Effector CD4-positive, alpha-beta T cell (primary cell): ENCODE results near the gene RAB11FIP3.

ENCODE experiments used
- DNase-seq: peaks from one replicate; pipeline ENCODE4 v3.0.0-alpha.2; 2020

The RAB11FIP3 gene

DNA sequence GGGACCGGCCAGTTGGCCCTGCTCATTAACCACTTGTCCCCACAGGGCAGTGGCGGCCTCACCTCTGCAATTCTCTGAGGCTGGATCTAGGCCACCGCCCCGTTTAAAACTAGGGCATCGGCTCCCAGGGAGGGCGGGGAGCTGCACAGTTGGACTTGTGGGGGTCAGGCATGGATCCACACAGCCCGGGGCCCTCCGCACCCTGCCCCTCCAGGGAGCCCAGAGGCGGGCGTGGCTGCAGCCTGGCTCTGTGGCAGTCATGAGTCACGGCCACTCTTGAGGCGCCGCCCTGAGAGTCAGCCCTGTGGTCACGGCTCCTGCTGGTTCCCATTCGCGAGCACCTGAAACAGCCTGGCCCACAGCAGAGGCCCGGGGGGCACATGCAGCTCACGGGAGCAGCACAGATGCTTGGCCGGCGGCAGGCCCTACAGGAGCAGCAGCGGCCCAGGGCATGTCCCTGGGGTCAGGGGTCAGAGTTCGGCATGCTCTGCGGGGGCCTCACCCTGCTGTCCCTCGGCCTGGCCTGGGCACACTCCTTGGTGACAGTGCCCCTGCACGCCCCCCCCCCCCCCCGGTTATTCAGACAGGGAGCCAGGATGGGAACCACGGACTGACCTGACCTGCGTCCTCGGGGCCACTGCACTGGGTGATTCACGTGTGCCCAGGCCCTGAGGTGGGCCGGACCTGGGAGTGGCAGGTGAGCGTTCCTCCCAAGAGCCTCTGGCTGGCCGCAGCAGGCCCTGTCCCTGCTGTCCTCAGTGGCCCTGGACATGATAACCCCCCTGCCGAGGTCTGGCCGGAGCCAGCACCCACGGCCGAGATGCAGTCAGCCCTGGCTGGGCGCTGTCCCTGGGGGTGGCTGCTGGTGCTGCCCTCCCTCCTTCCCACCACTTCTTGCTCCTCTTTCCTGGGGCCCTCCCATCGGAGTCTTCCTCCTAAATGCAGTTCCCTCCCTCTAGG lies 110.3 kb downstream of the RAB11FIP3 start:
- no peak for DNase-seq

DNA sequence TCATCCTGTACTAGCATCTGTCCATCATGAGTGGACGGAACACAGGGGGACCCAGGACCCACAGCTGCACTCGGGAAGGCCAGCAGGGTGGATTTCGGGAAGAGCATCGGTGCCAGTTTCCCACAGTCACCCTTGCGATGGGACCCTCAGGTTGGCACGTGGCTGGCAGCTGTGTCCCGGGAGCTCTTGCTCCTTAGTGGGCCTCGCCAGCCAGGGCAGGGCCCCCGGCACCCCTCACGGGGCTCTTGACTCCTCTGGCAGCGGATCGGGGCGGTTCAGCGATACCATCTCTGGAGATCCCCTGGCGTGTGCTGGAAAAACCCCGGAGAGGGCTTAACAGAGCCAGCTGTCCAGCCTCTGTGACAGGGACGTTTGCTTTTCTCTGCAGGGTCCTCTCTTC lies 111.3 kb downstream of the RAB11FIP3 start:
- no peak for DNase-seq

DNA sequence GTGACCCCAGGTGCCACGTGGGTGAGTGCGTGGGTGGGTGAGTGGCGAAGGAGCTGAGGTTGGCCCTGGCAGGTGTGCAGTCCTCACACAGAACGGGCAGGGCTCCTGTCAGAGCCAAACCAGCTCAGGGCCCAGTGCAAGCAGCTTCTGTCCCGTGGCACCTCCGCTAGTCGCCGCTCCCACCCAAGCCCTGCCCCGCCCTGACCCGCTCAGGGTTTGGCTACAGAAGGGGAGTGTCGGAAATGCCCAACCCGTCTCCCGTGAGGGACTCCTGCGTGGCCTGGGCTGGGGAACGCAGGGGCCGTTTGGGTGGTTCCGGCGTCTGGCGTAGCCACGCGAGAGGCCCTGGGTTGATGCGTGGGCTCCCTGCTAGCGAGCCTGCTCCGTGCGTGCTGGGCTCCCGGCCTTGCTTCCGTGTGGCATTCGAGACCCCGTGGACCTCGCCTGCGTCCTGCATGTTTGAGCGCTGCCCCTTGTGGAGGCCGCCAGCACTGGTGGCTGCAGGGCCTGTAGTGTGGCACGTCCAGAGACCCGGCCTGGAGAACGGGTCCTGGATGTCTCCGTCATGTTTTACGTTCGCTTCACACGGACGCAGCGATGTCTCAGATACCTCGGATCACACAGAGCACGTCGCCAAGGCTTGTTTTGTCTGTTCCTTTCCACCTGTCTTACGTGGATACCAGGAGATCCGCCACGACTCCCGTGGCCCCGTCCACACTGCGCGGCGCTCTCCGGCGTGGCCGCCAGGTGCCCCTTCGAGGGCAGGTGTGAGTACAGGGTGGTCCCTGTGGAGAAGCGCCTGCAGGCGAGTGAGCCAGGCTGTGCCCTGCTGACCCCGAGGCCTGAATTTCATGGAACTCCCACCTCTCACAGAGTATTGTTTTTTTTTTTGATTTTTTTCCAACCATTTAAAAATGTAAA lies 112.2 kb downstream of the RAB11FIP3 start:
- DNase-seq = no peak

DNA sequence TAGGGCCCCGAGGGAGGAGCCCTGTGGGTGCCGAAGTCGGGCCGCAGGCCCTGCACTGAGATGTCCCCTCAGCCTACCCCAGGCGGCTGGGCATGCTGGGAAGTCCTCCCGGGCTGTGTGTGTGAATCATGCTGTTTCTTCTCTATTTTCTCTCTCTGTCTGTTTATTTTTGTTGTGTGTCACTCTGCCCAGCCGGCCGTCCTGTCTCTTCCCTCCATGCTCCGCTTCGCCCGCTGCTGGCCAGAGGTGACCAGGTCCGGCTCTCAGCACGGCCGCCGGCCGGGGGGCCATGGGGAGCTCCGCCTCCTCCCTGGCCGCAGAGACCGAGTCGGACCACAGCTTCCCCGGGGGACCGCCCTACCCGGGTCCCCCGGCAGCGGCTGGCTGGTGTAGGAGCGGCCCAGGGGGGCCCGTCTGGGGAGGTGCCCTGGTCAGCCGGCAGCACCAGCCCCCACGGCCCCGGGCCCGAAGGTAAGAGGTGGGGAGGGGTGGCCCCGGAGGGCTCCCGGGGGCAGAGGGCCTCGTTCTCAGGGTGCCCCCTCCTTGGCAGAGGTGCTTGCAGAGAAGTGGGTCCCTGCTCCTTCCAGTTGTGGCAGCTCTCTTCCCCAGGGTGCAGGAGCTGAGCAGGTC lies 114.6 kb downstream of the RAB11FIP3 start:
- DNase-seq = no peak

DNA sequence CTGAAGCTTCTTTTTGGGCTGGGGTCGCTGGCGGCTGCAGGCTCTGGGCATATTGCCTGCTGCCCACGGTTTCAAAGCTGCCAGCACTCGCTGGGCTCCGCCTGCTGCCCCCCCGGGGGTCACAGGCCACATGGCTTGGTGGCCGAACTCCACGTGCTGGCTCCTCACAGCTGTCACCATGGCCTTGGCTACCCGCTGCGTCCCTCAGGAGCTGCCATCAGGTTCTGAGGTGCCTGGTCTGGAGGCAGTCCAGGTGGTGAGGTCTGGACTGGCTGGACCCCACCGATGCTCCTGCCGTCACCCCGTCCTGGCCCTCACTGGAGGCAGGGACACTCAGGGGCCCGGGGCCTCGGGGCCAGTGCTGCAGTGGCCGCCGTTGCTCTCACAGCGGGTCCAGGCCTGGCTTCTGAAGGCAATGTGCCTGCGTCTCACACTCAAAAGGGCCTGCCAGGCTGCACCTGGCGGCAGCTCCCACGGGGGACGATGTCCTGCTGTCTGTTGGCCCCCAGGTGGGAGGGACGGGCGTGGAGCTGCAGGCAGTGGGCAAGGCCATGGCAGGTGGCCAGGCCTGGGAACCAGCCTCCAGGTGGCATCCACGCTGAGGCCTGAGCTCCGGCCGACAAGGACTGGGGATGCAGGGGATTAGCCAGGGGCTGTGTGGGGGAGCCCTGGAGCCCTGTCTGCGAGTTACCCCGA lies 115.3 kb downstream of the RAB11FIP3 start:
- no peak for DNase-seq

DNA sequence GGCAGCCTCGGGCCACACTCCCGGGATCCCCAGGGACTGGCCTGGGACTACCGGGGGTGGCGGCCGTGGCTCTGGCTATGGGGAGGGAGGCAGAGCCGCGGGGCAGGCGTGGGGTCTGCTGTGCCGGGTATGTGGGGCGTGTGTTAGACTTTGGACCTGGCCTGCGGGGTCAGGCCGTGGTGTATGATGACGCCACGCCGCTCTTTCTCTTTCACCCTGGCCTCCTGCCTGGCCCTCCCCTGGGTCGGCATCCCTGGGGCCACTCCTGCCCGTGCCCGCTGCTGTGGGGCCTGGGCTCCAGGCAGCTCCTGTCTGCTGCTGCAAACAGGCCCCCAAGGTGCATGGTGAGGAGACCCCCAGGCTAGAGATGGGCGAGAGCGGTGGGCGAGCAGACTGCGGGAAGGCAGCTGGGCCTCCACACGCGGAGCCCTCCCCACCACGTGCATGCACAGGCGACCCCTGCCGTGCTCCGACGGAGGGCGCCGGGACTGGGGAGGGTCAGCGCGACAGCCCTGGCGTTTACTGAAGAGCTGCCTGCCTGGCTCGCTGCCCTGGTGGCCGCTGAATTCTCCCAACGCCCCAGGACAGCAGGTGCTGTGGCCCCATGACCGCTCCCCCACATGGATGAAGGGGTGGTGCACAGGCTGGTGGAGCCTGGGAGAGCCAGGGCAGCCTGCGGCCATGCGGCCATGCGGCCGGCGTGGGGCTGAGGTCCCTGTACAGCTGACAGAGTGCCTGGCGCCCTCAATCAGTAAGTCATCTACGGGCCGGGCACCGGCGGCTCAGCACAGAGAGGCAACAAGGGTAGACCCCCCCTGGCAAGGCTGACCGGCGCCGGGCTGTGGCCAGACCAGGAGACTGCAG lies 118.1 kb downstream of the RAB11FIP3 start:
- DNase-seq = no peak

- DNase-seq = no peak
Measured at GRCh38 chr16:544517-544916, 119.1 kb downstream of the RAB11FIP3 start.

DNA sequence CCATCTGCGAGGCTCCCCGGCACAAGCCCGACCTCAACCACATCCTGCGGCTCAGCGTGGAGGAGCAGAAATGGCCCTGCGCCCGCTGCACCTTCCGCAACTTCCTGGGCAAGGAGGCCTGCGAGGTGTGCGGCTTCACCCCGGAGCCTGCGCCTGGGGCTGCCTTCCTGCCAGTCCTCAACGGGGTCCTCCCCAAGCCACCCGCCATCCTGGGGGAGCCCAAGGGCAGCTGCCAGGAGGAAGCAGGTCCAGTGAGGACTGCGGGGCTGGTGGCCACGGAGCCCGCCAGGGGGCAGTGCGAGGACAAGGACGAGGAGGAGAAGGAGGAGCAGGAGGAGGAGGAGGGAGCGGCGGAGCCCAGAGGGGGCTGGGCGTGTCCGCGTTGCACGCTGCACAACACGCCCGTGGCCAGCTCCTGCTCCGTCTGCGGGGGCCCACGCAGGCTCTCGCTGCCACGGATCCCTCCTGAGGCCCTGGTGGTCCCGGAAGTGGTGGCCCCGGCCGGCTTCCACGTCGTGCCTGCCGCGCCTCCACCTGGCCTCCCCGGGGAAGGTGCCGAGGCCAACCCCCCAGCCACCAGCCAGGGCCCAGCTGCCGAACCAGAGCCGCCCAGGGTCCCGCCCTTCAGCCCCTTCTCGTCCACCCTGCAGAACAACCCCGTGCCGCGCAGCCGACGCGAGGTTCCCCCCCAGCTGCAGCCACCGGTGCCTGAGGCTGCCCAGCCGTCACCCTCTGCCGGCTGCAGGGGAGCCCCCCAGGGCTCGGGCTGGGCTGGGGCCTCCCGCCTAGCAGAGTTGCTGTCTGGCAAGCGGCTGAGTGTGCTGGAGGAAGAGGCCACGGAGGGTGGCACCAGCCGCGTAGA lies 121.7 kb downstream of the RAB11FIP3 start:
- peak; percentile 37 for DNase-seq

GRCh38 chr16:548586-548985 lies 123.1 kb downstream of the RAB11FIP3 start:
- no peak for DNase-seq

DNA sequence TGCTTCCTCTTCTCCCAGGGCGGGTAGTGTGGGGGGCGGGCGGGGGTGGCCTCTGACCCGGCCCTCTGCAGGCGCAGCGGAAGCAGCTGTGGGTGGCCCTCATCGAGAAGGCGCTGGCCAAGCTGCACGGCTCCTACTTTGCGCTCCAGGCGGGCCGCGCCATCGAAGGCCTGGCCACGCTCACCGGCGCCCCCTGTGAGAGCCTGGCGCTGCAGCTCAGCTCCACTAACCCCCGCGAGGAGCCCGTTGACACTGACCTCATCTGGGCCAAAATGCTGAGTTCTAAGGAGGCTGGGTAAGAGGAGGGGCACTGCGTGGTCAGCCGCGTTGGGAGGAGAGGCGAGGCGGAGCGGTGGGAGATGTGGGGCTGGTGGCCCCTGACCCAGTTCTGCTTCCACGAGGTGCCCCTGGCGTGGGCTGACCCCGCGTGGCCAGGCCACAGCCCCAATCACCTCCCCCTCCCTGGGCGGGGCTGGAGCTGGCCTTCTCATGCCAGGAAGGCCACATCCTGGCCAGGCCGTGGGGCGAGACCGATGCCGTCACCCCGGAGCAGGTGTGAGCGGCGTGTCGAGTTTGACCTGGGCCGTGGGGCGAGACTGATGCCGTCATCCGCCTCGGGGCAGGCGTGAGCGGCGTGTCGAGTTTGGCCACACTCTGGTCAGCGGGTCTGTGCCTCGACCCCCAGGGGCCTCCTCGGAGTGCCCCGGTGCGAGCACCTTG lies 124.3 kb downstream of the RAB11FIP3 start:
- no peak for DNase-seq

- DNase-seq = no peak
Measured at GRCh38 chr16:551210-551609, 125.8 kb downstream of the RAB11FIP3 start.

GRCh38 chr16:552171-552570 lies 126.7 kb downstream of the RAB11FIP3 start:
- DNase-seq = no peak

- no peak for DNase-seq
Measured at GRCh38 chr16:553601-554296, 128.3 kb downstream of the RAB11FIP3 start.

DNA sequence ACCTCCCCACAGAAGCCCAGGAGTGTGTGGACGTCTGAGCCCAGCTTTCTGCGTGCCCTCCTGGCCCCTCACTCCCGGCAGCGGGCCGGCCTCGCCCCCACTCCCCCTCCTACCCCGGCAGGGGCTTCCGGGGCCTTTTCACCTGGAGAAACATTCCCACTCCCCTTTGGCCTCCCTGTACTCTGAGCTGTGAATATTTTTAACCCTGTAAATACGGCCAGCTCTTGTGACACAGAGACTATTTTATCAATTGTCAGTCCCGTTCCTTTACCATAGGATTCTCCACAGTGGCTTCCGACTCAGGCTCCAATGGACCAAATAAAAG lies 128.8 kb downstream of the RAB11FIP3 start:
- no peak for DNase-seq

DNA sequence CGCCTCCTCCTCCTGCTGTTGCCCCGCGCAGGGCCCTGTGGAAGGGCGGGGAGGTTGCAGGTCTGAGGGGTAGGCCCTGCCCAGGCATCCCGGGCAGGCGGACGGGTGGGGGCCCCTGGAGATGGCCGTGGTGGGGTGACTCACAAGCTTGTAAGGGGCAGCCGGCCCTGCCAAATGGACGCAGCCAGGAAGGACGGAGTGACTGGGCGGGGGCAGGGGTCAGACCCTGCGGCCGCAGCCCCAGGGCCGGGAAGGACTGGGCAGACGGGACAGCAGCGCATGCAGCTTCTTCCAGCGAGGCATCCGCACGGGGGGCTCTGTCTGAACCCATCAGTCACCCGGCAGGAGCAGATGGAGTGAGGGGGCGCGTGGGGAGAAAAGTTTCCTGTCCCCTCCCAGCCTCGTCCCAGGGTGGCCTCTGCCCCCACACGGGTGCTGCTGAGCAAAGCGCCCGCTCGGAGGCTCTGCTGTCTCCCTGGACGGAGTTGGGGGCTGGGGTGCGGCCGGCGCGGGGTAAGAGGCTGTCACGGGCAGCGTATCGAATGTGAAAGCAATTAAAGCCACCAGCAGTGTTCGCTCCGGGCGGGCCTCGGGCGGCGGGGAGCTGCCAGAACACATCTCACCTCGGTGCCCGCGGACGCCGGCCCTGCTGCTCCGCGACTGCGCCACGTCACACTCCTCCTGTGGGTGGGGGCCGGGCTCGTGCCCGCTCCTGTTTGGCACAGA lies 129.4 kb downstream of the RAB11FIP3 start:
- no peak for DNase-seq

DNA sequence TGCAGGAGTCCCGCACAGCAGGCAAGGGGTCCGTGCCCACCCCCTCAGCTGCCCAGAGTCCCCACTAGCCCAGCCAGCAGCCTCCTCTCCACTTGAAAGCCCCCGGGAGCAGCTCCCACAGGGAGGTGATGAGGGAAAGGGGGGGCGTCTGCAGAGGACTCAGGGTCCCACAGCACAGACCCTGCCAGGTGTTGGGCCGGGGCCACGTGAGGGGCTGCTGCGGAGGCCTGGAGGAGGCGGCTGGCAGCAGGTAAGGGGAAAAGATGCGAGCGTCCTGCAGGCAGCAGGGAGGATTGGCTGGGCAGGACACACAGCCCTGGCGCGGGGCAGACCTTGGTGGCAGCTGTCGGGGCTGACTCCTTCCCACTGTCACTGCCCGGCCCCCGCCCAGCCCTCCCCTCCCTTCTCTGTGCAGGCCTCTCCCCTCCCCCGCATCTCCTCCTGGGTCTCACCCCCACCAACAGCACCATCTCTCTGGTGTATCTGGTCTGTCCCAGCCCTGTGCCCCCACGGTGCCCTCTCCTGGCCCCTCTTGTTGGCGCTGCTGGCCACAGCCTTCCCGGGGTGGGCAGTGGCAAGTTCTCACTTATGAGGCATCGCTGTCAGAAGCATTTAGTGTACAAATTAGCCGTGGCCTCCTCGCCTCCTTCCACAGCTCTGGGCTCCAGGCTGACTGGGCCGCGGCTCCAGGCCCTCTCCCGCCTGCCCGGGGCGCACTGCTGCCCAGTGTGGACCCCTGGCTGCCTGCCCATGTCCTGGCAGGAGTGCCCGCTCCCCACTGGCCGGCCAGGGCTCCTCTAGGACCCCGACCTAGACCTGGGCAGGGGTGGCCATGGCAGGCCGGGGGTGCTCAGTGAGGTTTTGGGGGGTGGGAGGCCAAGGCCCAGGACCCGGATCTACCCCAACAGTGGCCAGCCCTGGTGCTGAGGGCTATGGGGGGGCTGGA lies 130.4 kb downstream of the RAB11FIP3 start:
- no peak for DNase-seq

DNA sequence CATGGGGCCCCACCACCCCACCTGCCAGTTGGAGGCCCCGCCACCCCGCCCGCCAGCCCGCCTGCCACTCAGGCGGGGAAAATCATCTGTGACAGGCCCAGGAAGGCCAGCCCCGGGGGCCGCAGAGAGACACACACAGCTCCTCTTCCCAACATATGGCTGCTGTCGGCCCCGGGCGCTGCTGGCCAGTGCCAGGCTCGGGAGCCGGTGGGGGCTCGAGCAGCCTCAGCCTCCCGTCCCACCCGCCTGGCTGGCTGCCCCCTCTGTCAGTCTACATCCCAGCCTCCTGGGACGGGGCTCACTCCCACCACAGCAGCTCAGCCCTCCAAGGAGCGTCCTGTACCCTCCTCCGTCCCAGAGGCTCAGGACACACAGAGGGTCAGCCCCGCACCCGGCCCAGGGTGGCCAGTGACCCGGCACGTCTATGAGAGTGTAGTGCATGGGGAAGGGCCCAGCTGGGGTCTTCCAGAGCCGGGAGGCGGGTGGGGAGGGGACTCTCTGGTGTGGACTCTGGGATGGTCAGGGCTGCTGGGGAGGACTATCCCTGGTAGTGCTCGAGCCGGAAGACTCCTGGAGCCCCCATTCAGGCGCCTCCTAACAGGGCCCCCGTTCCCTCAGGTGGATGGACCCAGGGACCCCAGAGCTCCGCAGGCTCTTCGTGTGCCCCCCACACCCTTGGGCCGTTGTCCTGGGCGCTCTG lies 131.2 kb downstream of the RAB11FIP3 start:
- no peak for DNase-seq
